Subcutaneous abdominal adipose tissue (tissue), 5 donors: ENCODE data around the gene APOL2.
"Not testable (repeated sequence)": the region's sequence is repeated elsewhere in the genome, so short reads cannot be mapped to it uniquely, and the experiment has no call there.

ENCODE experiments used
- H3K27ac ChIP-seq: one replicate; pipeline ENCODE4 v1.7.0; 2013; ENCODE audit warnings: low read depth, mild to moderate bottlenecking, inconsistent platforms, low read length, moderate library complexity
- H3K27me3 ChIP-seq, 5 donors: one replicate each; pipeline ENCODE4 v1.7.0; 2013; ENCODE audit warnings: low read length in 5 of 5, inconsistent platforms in 1 of 5; ENCODE audit not compliant: control insufficient read depth in 5 of 5, insufficient read depth in 4 of 5
- H3K36me3 ChIP-seq, 5 donors: one replicate each; pipeline ENCODE4 v1.7.0; 2013; ENCODE audit warnings: low read length in 5 of 5; ENCODE audit not compliant: control insufficient read depth in 5 of 5, insufficient read depth in 5 of 5
- H3K4me1 ChIP-seq, 5 donors: one replicate each; pipeline ENCODE4 v1.7.0; 2013; ENCODE audit warnings: low read length in 5 of 5, mild to moderate bottlenecking in 3 of 5, moderate library complexity in 1 of 5; ENCODE audit not compliant: control insufficient read depth in 5 of 5, insufficient read depth in 5 of 5
- H3K4me3 ChIP-seq, 5 donors: one replicate each; pipeline ENCODE4 v1.7.0; 2013; ENCODE audit warnings: low read length in 5 of 5, low read depth in 1 of 5
- H3K9ac ChIP-seq, 5 donors: one replicate each; pipeline ENCODE4 v1.7.0; 2013; ENCODE audit warnings: low read length in 5 of 5, mild to moderate bottlenecking in 4 of 5, moderate library complexity in 3 of 5
- H3K9me3 ChIP-seq, 5 donors: one replicate each; pipeline ENCODE4 v1.7.0; 2013; ENCODE audit warnings: low read length in 5 of 5; ENCODE audit not compliant: control insufficient read depth in 5 of 5
- donor health status: healthy.
- donor health status: healthy.
- donor health status: healthy.
- donor health status: healthy.
- donor health status: healthy.

The APOL2 gene

GRCh38 chr22:36263886-36264664 lies 24.7 kb upstream of the APOL2 start:
- Histone ChIP-seq H3K4me1 (peaks cover 0 to 35% (median 22%) of the 10 kb centered on the region in 5 donors), H3K27ac (peak overlapping the region; percentile 37), H3K36me3 (peaks cover 0 to 48% (median 20%) of the 10 kb centered on the region in 5 donors)
- not testable (repeated sequence) for H3K4me3 ChIP-seq, H3K9ac ChIP-seq, H3K27me3 ChIP-seq, H3K9me3 ChIP-seq

DNA sequence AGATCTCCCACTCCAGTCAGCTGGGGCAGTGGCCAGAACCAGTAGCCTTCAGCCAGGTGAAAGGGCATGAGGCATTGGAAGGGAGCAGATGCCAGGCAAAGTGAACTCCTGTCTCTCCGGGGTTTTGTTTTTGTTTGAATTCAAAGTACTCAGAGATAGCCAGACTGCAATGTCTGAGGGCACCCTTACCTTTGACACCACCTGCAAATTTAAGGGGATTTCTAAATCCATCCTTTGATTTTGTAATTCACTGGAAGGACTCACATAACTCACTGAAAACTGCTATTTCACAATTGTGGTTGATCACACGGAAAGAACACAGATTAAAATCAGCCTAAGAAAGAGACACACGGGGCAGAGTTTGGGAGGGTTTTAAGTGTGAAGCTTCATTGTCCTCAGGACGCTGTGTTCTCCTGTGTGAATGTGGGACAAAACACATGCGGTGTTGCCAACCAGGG lies 23.9 kb upstream of the APOL2 start:
- H3K4me1 ChIP-seq: peaks cover 5 to 43% (median 30%) of the 10 kb centered on the region in 5 donors
- not testable (repeated sequence) for H3K27me3 ChIP-seq, H3K4me3 ChIP-seq, H3K9ac ChIP-seq, H3K9me3 ChIP-seq
- peaks cover 0 to 48% (median 20%) of the 10 kb centered on the region in 5 donors for H3K36me3 ChIP-seq
- H3K27ac ChIP-seq: peak overlapping the region; percentile 37

DNA sequence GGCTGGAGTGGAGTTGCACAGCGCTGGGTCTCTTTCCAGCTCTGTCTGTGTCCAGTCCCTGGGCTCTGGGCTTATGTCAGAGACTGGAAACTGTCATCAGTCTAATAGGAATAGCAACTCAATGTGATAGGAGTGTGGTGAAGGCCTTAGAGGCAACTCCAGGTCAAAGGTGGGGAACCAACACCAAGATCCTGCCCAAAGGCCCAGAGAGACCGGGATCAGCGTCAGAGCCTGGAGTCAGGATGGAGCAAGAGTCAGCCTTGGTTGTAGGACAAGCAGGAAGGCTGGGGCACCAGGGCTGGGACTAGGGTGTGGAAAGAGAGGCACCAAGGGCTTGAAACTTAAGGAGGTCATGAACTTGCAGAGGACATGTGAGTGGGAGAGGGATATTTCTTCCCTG lies 23.0 kb upstream of the APOL2 start:
- H3K27me3 ChIP-seq, H3K9me3 ChIP-seq, H3K4me3 ChIP-seq, H3K27ac ChIP-seq, H3K9ac ChIP-seq: not testable (repeated sequence)
- H3K4me1 ChIP-seq: peaks cover 6 to 46% (median 38%) of the 10 kb centered on the region in 5 donors
- peaks cover 0 to 48% (median 20%) of the 10 kb centered on the region in 5 donors for H3K36me3 ChIP-seq

DNA sequence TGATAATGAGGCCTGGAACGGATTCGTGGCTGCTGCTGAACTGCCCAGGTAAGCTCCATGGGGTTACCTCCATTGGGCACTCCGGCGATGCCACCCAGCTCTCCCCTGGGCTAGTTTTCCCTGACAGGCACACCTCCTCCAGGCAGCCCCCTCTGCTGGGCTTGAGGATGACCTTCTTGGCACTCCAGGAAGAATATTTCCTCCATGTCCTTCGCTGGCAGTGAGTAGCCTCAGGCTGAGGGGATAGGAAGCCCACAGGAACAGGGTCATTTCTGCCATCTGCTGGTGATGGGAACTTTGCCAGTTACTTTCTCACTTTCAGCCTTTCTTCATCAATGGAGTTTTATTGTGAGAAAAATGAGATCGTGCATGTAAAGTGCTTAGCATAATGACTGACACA lies 22.3 kb upstream of the APOL2 start:
- H3K27ac ChIP-seq, H3K9me3 ChIP-seq, H3K27me3 ChIP-seq, H3K4me3 ChIP-seq, H3K9ac ChIP-seq: not testable (repeated sequence)
- Histone ChIP-seq H3K36me3 (peaks cover 0 to 45% (median 14%) of the 10 kb centered on the region in 5 donors), H3K4me1 (peaks cover 6 to 50% (median 42%) of the 10 kb centered on the region in 5 donors)

DNA sequence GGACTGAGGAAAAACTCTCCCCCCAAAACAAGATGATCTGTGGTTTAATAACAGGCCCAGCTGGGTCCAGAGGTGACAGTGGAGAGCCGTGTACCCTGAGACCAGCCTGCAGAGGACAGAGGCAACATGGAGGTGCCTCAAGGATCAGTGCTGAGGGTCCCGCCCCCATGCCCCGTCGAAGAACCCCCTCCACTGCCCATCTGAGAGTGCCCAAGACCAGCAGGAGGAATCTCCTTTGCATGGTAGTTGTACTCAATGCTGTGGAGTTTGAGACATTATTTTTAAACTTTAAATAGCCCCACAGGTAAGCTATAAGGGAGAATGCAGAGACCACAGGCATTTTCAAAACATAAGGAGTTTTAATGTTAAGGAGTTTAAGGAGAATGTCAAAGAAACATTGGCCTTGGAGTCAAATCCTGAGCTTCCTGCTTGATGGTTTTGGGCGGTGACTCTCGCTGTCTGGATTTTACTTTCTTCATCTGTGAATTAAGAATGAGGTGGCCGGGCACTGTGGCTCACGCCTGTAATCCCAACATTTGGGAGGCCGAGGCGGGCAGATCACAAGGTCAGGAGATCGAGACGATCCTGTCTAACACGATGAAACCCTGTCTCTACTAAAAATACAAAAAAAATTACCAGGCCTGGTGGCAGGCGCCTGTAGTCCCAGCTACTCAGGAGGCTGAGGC lies 20.4 kb upstream of the APOL2 start:
- Histone ChIP-seq H3K27ac (peak overlapping the region; percentile 74), H3K27me3 (no peaks in the 10 kb centered on the region), H3K36me3 (peaks cover 0 to 34% (median 5%) of the 10 kb centered on the region in 5 donors), H3K4me1 (peaks cover 9 to 62% (median 57%) of the 10 kb centered on the region in 5 donors), H3K9ac (peak overlapping the region in 1 of 5 donors; percentile 56), H3K4me3 (peak overlapping the region in 2 of 5 donors; percentile 11 to 23), H3K9me3 (no peaks in the 10 kb centered on the region)

DNA sequence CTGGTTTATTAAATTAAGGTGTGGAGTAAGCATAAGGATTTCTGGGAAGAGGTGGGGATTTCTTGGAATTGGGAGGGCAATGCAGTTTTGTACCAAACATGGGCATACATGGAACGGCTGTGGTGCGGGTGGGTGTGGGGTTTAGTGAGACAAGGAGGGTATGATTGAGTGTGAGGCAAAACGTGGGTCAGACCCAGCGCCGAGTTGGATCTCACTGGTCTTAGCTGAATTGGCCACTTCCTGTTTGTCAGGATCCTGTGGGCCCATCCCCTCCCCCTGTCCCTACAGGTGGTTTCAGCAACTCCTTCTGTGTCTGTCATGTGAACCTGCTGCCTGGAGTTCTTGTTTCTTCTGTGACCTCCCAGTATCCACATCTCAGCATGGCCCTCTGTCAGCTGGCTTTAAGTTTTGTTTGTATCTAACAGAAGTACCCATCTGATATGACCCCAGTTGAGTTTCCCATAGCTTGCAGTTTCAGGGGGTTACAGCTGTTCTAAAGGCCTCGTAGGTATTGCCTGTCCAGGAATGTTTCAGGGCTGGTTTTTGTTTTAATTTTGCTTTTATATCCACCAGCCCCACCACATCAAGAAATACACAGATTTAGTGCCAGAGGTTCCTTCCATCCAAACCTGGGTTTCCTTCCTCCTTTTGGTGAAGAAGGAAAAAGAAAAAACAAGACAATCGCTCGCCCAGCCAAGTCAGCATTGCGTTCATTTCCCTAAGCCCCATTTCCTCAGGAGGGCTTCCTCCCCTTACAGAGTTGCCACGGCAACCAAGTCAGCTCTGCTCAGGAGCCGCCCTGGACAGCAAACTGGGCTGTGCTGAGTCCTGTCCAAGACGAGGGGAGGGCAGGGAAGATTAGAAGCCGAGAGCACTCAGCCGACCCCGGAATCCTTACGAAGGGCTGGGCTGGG lies 19.6 kb upstream of the APOL2 start:
- H3K9ac ChIP-seq: peak overlapping the region in 1 of 5 donors; percentile 56
- no peaks in the 10 kb centered on the region for H3K9me3 ChIP-seq
- H3K4me1 ChIP-seq: peaks cover 11 to 68% (median 62%) of the 10 kb centered on the region in 5 donors
- H3K4me3 ChIP-seq: peak overlapping the region in 3 of 5 donors; percentile 11 to 23 (median 22)
- H3K36me3 ChIP-seq: peaks cover 0 to 34% (median 5%) of the 10 kb centered on the region in 5 donors
- H3K27ac ChIP-seq: peak overlapping the region; percentile 74
- no peaks in the 10 kb centered on the region for H3K27me3 ChIP-seq

DNA sequence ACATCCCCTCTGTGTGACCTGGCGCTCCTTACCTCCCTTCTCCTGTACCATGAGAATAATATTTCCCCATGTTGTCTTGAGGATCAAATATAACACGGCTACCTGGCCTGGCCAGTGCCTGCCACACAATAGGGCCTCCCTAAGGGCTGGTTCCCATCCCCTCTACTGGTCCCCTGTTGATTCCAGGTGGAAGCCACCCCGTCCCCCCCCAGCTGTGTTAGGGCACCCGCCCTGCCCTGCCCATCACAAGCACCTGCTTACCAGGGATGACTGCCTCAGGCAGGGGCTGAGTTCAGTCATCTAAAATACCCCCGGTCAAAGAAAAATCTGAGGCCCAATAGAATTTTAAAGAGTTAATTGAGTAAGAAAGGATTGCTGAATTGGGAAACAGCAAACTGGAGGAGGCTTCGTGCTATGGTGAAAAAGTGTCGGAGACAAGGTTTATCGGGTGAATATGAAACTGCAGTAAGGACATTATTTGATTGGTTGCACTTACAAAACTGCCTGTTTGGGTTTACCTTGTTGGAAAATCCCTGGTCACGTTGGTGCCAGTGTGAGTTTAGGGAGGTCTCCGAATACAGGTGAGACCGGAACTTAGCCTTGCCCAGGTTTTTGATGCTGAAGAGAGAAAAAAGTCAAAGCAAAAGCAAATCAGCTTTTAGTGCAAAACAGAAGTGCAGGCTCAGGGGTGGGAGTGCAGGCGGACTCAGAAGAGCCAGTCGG lies 18.8 kb upstream of the APOL2 start:
- H3K9me3 ChIP-seq: no peaks in the 10 kb centered on the region
- H3K4me1 ChIP-seq: peaks cover 11 to 69% (median 67%) of the 10 kb centered on the region in 5 donors
- no peak overlapping the region for H3K9ac ChIP-seq
- no peak overlapping the region for H3K4me3 ChIP-seq
- peaks cover 0 to 34% (median 5%) of the 10 kb centered on the region in 5 donors for H3K36me3 ChIP-seq
- peak overlapping the region; percentile 74 for H3K27ac ChIP-seq
- no peaks in the 10 kb centered on the region for H3K27me3 ChIP-seq

- Histone ChIP-seq H3K27ac (no peak overlapping the region), H3K4me1 (peaks cover 14 to 72% (median 68%) of the 10 kb centered on the region in 5 donors), H3K4me3 (no peak overlapping the region), H3K9me3 (no peaks in the 10 kb centered on the region), H3K9ac (no peak overlapping the region), H3K27me3 (no peaks in the 10 kb centered on the region), H3K36me3 (peaks cover 0 to 27% (median 5%) of the 10 kb centered on the region in 5 donors)
Observed at GRCh38 chr22:36257308-36257707, 18.0 kb upstream of the APOL2 start.

DNA sequence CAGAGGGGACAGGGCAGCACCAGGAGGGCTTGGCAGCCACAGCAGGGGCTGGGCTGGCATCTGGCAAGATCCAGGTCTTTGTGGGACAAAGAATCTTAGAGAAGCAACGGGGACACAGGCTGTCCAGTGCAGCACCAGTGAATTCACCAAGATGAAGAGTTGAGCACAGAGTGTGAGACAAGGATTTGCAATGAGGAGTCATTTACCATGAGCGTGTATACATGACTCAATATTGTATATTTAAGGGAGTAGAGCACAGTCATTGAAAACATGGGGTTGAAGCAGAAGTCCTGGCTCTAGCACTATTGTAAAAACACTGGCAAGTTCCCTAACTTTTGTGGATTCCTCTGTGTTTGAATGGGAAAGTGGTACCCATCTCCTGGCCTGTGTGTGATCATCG lies 17.2 kb upstream of the APOL2 start:
- peaks cover 0 to 18% (median 0%) of the 10 kb centered on the region in 5 donors for H3K36me3 ChIP-seq
- H3K9ac ChIP-seq: no peak overlapping the region
- no peak overlapping the region for H3K4me3 ChIP-seq
- peak overlapping the region; percentile 67 for H3K27ac ChIP-seq
- H3K4me1 ChIP-seq: peaks cover 14 to 73% (median 64%) of the 10 kb centered on the region in 5 donors
- no peaks in the 10 kb centered on the region for H3K9me3 ChIP-seq
- H3K27me3 ChIP-seq: no peaks in the 10 kb centered on the region
